IPS DF 6.9 (cell line): ENCODE results near the gene SDHD.

Experiments used
- DNase-seq: peaks from one replicate; pipeline ENCODE4 v3.0.0-alpha.2; 2013; ENCODE audit warnings: low read depth, low spot score
- H3K27ac ChIP-seq: one replicate; pipeline ENCODE4 v1.5.1; 2013; ENCODE audit warnings: low read length, control low read depth
- H3K27me3 ChIP-seq: 2 replicates; pipeline ENCODE4 v1.6.1; 2013; ENCODE audit warnings: mild to moderate bottlenecking, low read length; ENCODE audit not compliant: control insufficient read depth, insufficient read depth
- H3K36me3 ChIP-seq: 2 replicates; pipeline ENCODE4 v1.6.1; 2013; ENCODE audit warnings: low read length; ENCODE audit not compliant: control insufficient read depth, insufficient read depth
- H3K4me1 ChIP-seq: 2 replicates; pipeline ENCODE4 v1.6.1; 2013; ENCODE audit warnings: low read length; ENCODE audit not compliant: control insufficient read depth, insufficient read depth
- H3K4me3 ChIP-seq: 2 replicates; pipeline ENCODE4 v1.5.1; 2013; ENCODE audit warnings: mild to moderate bottlenecking, low read length
- H3K9me3 ChIP-seq: 2 replicates; pipeline ENCODE4 v1.6.1; 2013; ENCODE audit warnings: low read length, inconsistent platforms; ENCODE audit not compliant: control insufficient read depth, insufficient read depth
- WGBS: extraction: QIAGEN DNeasy Blood & Tissue Kit; methylation state at CpG from one replicate; pipeline ENCODE4 v1.1.7; 2013; ENCODE audit warnings: mixed read lengths, missing lambda C conversion rate; ENCODE audit not compliant: insufficient read length, insufficient coverage; 5-methylcytosine and 5-hydroxymethylcytosine counted together

The SDHD gene

DNA sequence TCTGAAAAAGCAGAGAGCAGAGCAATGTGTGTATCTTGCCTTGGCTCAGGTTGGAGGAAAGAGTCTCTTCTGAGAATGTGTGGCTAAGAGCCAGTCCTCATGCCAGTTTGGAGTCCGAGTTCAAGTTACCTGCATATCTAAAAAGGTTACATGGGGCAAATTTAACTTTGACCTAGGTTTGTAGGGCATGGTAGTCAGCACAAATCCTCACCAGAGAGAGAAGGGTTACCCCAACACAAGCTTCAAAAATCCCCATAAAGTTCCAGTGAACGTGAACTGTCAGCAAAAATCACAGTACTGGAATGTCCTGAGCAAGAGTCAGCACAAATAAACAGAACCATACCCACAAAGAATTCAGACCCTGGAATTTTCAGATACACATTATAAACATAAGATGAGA, 13.8 kb downstream of the SDHD start:
- DNase-seq = no peak
- H3K4me1 ChIP-seq = no peaks in the 10 kb centered on the region
- WGBS = no CpG with 5 or more reads among the region's 2 CpGs
- no peak overlapping the region for H3K27ac ChIP-seq
- no peaks in the 10 kb centered on the region for H3K9me3 ChIP-seq
- H3K27me3 ChIP-seq = no peaks in the 10 kb centered on the region
- no peak overlapping the region for H3K4me3 ChIP-seq
- peaks cover 4% of the 10 kb centered on the region; the same call in 1 of the 2 replicates for H3K36me3 ChIP-seq

DNA sequence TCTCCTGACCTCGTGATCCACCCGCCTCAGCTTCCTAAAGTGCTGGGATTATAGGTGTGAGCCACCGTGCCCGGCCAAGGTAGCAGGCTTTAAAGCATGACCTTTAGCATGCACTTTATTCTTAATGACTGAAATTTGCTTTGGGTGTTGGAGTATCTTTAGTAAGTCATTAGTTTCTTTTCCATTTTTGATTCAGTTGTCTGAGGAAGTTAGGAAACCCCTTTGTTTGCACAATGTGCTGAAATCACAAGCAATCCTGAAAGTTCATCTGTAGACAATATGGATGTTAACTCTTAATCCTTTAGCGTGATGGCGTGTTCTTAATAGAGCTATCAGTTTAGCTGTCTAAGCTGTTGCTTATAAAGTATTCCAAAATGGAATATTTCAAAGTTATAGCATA, 16.8 kb downstream of the SDHD start:
- no peak overlapping the region for H3K4me3 ChIP-seq
- DNase-seq = no peak
- H3K27me3 ChIP-seq = no peaks in the 10 kb centered on the region
- H3K36me3 ChIP-seq = no peaks in the 10 kb centered on the region
- H3K27ac ChIP-seq = no peak overlapping the region
- WGBS = no CpG with 5 or more reads among the region's 6 CpGs
- H3K9me3 ChIP-seq = no peaks in the 10 kb centered on the region
- H3K4me1 ChIP-seq = no peaks in the 10 kb centered on the region

DNA sequence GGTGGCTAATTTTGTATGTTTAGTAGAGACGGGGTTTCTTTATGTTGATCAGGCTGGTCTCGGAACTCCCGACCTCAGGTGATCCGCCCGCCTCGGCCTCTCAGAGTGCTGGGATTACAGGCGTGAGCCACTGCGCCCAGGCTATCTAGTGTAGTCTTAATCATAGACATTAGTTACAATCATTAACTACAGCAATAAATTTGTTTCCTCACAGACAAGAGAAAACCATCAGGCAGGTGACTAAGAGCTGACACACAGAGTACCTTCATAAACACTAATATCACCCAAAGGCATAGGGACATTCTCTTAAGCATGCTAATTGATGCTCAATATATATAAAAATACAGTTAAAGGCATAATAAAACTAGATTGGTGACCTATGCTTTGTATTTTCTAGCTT, 19.4 kb downstream of the SDHD start:
- no peak overlapping the region for H3K4me3 ChIP-seq
- no CpG with 5 or more reads among the region's 8 CpGs for WGBS

DNA sequence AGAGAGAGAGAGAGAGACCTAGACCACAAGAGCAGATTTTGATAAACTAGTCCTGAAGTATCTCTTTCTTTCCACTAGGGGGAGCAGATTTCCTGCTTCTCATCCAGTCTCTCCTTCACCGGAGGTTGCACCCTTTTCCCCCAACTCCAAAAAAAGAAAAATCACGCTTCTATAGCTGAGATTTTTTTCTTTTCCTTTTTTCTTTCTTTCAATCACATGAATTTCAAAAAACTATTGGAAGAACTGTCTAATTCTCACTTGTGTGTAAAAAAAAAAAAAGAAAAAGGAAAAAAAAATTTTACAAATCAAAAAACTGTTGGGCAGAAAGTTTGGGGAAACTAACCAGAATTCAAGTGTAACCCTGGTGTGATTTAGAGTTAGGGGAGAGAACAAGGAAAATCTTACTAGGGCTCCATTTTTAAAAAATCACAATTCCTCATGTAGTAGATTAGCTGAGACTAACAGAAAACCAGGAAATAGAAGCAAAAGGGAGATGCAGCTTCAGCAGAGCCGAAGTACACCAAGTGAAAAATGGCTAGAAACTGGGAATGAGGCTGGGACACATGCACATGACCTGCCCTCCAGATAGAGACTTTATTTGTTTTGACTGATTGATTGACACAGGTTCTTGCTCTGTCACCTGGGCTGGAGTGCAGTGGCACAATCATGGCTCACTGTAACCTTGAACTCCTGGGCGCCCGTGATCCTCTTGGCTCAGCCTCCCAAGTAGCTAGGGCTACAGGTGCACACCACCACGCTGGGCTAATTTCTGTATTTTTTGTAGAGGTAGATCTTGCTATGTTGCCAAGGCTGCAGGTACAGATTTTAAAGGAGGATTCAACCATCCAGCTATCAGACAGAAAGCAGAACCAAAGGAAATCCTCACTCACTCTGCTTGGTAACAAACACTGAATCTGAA, 27.1 kb downstream of the SDHD start:
- no peak overlapping the region for H3K4me3 ChIP-seq
- DNase-seq = peak; percentile 11
- no peaks in the 10 kb centered on the region for H3K36me3 ChIP-seq
- no peaks in the 10 kb centered on the region for H3K27me3 ChIP-seq
- no CpG with 5 or more reads among the region's 6 CpGs for WGBS
- no peaks in the 10 kb centered on the region for H3K9me3 ChIP-seq
- no peak overlapping the region for H3K27ac ChIP-seq
- no peaks in the 10 kb centered on the region for H3K4me1 ChIP-seq

More for the DNA sequence above, 19.4 kb downstream of the SDHD start:
- Histone ChIP-seq H3K27me3 (no peaks in the 10 kb centered on the region), H3K4me1 (no peaks in the 10 kb centered on the region), H3K36me3 (no peaks in the 10 kb centered on the region), H3K9me3 (no peaks in the 10 kb centered on the region), H3K27ac (no peak overlapping the region)
- no peak for DNase-seq

DNA sequence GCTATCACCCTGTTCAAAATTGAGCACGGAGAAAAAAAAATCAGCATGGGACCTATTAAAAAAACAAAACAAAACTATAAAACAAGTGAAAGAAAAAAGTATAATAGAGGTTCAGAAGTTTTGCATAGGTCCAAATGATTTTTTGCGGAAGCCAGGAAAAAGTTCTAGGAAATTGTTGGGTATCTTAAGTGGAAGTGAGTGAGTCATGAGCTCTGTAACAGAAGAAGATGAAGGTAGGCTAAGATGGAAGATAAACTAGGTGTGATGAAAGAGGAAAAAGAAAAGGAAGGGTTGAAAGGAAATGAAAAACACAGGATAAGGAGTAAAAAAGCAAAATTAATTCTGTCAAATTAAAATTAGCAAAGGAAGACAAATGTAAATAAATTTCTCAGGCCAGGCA, 27.8 kb downstream of the SDHD start:
- Histone ChIP-seq H3K27me3 (no peaks in the 10 kb centered on the region), H3K4me3 (no peak overlapping the region), H3K27ac (no peak overlapping the region), H3K36me3 (no peaks in the 10 kb centered on the region), H3K4me1 (no peaks in the 10 kb centered on the region), H3K9me3 (no peaks in the 10 kb centered on the region)
- no CpG with 5 or more reads among the region's 2 CpGs for WGBS
- no peak for DNase-seq

DNA sequence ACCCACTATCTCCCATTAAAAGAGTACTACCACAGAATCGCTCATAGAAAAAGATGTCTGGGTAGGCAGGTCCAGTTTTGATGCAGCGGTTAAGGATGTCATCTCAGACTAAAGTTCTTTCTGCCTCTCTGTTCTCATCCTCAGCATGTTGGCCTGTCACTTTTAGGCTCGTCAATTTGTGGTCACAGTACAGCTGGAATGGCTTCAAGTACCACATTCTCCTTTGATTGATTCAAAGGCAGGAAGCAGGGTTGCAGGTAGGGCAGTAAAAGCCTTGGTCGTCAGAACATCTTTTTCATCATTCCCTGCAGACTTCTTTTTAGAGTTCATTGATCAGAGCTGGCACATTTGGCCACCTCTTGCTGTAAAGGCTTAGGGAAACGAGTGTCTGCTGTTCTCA, 28.7 kb downstream of the SDHD start:
- no peak for DNase-seq
- Histone ChIP-seq H3K4me3 (no peak overlapping the region), H3K4me1 (no peaks in the 10 kb centered on the region), H3K27ac (no peak overlapping the region), H3K9me3 (no peaks in the 10 kb centered on the region), H3K27me3 (no peaks in the 10 kb centered on the region), H3K36me3 (no peaks in the 10 kb centered on the region)
- no CpG with 5 or more reads among the region's 5 CpGs for WGBS

DNA sequence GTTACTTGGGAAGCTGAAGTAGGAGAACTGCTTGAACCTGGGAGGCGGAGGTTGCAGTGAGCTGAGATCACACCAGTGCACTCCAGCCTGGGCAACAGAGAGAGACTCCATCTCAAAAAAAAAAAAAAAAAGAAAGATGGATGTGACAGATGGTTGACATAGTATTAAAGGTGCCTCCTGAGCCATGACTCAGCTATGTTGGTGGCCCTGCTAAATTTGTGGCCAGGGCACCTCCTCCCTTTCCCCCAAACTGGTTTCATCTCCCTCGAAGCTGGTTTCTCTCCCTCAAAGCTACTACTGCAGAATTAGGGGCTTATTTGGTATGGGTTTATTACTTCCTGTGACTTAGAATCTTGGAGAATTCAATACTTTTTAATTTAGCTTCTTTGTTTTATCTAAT, 31.5 kb downstream of the SDHD start:
- Histone ChIP-seq H3K36me3 (no peaks in the 10 kb centered on the region), H3K4me3 (no peak overlapping the region), H3K4me1 (no peaks in the 10 kb centered on the region), H3K27ac (no peak overlapping the region), H3K9me3 (no peaks in the 10 kb centered on the region), H3K27me3 (no peaks in the 10 kb centered on the region)
- no CpG with 5 or more reads among the region's 2 CpGs for WGBS
- no peak for DNase-seq

DNA sequence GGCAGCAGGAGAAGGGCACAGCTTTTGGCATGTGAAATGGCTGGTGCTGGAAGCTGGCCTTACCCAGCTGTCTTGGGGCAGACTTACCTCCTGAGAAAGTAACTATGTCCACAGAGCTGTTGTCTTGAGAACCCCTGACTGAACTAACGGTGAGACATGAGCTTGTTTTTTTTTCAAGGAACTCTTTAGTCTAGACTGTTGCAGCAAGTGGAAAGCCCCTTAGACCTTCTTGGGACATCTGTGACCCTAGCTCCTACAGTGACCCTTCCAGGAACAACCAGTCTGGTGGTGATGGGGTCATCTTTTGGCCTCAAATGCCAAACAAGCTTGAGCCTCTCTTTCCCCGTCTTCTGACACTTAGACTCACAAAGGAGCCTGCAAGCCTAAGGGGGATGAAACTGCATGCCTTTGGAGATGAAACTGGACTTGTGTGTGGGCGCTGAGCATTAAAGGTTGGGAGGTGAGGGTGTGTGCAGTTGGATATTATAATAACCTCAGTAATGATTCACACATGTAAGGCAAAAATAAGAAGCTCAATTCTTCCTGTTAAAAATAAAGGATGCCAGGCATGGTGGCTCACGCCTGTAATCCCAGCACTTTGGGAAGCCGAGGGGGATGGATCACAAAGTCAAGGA, 35.4 kb downstream of the SDHD start:
- H3K27me3 ChIP-seq = no peaks in the 10 kb centered on the region
- no peaks in the 10 kb centered on the region for H3K9me3 ChIP-seq
- H3K36me3 ChIP-seq = no peaks in the 10 kb centered on the region
- WGBS = no CpG with 5 or more reads among the region's 5 CpGs
- no peak for DNase-seq
- H3K4me3 ChIP-seq = no peak overlapping the region
- H3K4me1 ChIP-seq = no peaks in the 10 kb centered on the region
- H3K27ac ChIP-seq = no peak overlapping the region

DNA sequence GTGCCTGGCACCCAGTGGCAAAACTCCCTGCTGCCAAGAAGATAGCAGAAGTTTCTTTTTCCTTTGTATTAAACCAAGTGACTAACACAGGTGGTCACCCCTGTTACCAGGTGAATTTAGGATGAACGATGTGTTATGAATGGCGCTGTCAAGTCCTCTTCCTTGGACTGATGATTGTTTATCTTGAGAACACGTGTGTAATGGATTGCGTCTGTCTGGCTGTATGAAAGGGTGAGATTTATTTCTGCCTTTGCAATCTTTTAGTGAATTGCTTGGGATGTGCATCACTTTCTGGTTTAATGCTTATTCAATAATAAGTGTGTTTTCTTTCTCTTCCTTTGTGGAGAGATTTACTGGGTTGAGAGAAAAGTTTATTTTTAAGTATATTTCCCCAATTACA, 36.5 kb downstream of the SDHD start:
- Histone ChIP-seq H3K36me3 (no peaks in the 10 kb centered on the region), H3K27me3 (no peaks in the 10 kb centered on the region), H3K27ac (no peak overlapping the region), H3K4me1 (no peaks in the 10 kb centered on the region), H3K9me3 (no peaks in the 10 kb centered on the region), H3K4me3 (no peak overlapping the region)
- DNase-seq = no peak
- no CpG with 5 or more reads among the region's 4 CpGs for whole genome bisulfite sequencing

DNA sequence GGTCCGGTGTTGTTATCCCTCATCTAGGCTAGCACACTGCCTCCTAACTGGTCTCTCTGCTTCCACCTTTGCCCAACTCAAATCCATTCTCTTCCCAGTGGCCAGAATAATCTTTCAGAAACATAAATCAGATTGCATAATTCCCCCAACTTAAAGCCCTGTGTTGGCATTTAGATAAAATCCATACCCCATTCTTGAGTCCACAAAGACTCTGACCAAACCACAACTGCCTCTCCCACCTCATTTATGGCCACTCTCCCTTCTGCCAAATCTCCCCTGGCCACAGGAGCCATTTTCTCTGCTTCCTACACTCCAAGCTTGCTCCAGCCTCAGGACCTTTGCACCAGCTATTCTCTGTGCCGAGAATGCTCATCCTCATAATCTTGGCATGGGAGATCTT, 40.4 kb downstream of the SDHD start:
- Histone ChIP-seq H3K27ac (no peak overlapping the region), H3K4me3 (no peak overlapping the region), H3K36me3 (no peaks in the 10 kb centered on the region), H3K9me3 (no peaks in the 10 kb centered on the region), H3K27me3 (no peaks in the 10 kb centered on the region), H3K4me1 (no peaks in the 10 kb centered on the region)
- WGBS = no CpG with 5 or more reads among the region's 2 CpGs
- no peak for DNase-seq
